Gastrocnemius medialis (tissue), 4 donors: ENCODE results near the gene KCNQ2.

ENCODE experiments used
- POLR2A ChIP-seq, 2 donors: fragments of 450-650 bp; IDR thresholded peaks; one replicate each; pipeline ENCODE4 v1.6.1; 2017; ENCODE audit warnings: antibody characterized with exemption in 2 of 2, mild to moderate bottlenecking in 2 of 2, moderate library complexity in 2 of 2
- TF ChIP-seq, protein P1 (sequence below), 5 experiments: fragments of 450-650 bp in 3 of 5; fragments of 200-600 bp in 2 of 5; sonication (generic) in 2 of 5; IDR thresholded peaks in 4 of 5; conservative IDR thresholded peaks in 1 of 5; 1 replicate in 4 of 5; 2 replicates in 1 of 5; pipeline ENCODE4 v1.5.1; 2016 to 2019; ENCODE audit warnings: antibody characterized with exemption in 5 of 5, mild to moderate bottlenecking in 3 of 5, moderate library complexity in 3 of 5

DNA sequence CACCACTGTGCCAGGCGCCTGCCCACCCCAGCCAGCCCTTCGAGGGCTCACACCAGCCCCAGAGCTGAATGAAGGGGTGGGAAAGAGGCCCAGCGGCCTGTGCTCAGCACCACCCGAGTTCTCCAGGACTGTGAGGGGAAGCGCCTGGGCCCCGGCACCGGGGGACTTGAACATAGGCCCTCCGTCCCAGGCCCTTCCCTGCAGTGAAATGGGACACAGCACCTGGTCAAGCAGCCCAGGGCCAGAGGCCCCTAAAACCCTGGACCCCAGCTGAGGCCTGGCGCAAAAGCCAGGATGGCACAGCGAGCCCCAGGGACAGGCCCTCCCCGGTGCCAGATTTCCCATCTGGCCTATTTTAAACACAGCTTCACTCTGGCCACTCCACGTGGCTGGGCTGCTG is 4.0 kb downstream of the KCNQ2 start:
- TF ChIP-seq, protein P1, sequence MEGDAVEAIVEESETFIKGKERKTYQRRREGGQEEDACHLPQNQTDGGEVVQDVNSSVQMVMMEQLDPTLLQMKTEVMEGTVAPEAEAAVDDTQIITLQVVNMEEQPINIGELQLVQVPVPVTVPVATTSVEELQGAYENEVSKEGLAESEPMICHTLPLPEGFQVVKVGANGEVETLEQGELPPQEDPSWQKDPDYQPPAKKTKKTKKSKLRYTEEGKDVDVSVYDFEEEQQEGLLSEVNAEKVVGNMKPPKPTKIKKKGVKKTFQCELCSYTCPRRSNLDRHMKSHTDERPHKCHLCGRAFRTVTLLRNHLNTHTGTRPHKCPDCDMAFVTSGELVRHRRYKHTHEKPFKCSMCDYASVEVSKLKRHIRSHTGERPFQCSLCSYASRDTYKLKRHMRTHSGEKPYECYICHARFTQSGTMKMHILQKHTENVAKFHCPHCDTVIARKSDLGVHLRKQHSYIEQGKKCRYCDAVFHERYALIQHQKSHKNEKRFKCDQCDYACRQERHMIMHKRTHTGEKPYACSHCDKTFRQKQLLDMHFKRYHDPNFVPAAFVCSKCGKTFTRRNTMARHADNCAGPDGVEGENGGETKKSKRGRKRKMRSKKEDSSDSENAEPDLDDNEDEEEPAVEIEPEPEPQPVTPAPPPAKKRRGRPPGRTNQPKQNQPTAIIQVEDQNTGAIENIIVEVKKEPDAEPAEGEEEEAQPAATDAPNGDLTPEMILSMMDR (IDR thresholded peaks at IDR 0.05 in 4 of 5, conservative IDR thresholded peaks at IDR 0.05 in 1 of 5), result no peak
- no peak for TF ChIP-seq POLR2A (IDR thresholded peaks at IDR 0.05)
